Esophagus muscularis mucosa (tissue), 4 donors: Measurements from ENCODE around the gene CD302.

ENCODE experiments used
- EP300 ChIP-seq: sonication (generic); formaldehyde crosslinking; IDR thresholded peaks from one replicate; pipeline ENCODE4 v1.6.1; 2017; ENCODE audit warnings: antibody characterized with exemption
- POLR2A ChIP-seq: fragments of 450-650 bp; IDR thresholded peaks from one replicate; pipeline ENCODE4 v1.6.1; 2017; ENCODE audit warnings: antibody characterized with exemption, moderate library complexity, mild to moderate bottlenecking, low read depth
- POLR2AphosphoS5 ChIP-seq, 2 donors: sonication (generic); formaldehyde crosslinking; IDR thresholded peaks; one replicate each; pipeline ENCODE4 v1.6.1; 2017; ENCODE audit warnings: antibody characterized with exemption in 2 of 2
- TF ChIP-seq, protein P1 (sequence below), 3 experiments: fragments of 200-600 bp in 2 of 3; fragments of 450-650 bp in 1 of 3; sonication (generic) in 2 of 3; IDR thresholded peaks; one replicate each; pipeline ENCODE4 v1.5.1; 2017 to 2019; ENCODE audit warnings: antibody characterized with exemption in 3 of 3, mild to moderate bottlenecking in 2 of 3, moderate library complexity in 1 of 3

DNA sequence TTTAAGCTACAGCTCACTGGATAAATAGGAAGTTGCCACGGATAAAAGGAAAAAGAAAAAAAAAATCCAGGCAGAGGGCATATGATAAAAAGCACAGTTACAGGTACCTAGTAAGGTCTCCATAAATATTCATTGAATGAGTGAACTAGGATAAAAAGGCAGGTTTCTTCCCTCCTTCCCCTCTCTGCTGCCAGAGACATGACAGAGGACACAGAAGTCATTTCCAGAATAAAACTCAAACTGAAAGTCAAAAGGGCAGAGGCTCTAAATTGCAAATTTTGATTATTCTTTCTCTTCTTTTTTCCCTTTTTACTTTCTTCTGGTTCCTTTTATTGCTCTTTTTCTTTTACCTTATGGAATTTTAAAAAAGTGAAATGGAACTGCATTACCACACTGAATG is 7.7 kb downstream of the CD302 start:
- TF ChIP-seq, protein P1, sequence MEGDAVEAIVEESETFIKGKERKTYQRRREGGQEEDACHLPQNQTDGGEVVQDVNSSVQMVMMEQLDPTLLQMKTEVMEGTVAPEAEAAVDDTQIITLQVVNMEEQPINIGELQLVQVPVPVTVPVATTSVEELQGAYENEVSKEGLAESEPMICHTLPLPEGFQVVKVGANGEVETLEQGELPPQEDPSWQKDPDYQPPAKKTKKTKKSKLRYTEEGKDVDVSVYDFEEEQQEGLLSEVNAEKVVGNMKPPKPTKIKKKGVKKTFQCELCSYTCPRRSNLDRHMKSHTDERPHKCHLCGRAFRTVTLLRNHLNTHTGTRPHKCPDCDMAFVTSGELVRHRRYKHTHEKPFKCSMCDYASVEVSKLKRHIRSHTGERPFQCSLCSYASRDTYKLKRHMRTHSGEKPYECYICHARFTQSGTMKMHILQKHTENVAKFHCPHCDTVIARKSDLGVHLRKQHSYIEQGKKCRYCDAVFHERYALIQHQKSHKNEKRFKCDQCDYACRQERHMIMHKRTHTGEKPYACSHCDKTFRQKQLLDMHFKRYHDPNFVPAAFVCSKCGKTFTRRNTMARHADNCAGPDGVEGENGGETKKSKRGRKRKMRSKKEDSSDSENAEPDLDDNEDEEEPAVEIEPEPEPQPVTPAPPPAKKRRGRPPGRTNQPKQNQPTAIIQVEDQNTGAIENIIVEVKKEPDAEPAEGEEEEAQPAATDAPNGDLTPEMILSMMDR (IDR thresholded peaks at IDR 0.05): no peak
- TF ChIP-seq POLR2A: no peak
- no peak for TF ChIP-seq EP300
- TF ChIP-seq POLR2AphosphoS5 (IDR thresholded peaks at IDR 0.05): no peak
